ENCODE results near the gene ETNK2. TPM values are rescaled to one million over a fixed set of nuclear protein-coding genes. Genes with fewer than 3 reads are reported as not detected.
A peak's percentile ranks its signal among the peaks of the same experiment; 100 is the strongest.

The ETNK2 gene
- total and polyA plus RNA-seq, 2 experiments from 2014 or later = 7.6 to 26.2 TPM

DNA sequence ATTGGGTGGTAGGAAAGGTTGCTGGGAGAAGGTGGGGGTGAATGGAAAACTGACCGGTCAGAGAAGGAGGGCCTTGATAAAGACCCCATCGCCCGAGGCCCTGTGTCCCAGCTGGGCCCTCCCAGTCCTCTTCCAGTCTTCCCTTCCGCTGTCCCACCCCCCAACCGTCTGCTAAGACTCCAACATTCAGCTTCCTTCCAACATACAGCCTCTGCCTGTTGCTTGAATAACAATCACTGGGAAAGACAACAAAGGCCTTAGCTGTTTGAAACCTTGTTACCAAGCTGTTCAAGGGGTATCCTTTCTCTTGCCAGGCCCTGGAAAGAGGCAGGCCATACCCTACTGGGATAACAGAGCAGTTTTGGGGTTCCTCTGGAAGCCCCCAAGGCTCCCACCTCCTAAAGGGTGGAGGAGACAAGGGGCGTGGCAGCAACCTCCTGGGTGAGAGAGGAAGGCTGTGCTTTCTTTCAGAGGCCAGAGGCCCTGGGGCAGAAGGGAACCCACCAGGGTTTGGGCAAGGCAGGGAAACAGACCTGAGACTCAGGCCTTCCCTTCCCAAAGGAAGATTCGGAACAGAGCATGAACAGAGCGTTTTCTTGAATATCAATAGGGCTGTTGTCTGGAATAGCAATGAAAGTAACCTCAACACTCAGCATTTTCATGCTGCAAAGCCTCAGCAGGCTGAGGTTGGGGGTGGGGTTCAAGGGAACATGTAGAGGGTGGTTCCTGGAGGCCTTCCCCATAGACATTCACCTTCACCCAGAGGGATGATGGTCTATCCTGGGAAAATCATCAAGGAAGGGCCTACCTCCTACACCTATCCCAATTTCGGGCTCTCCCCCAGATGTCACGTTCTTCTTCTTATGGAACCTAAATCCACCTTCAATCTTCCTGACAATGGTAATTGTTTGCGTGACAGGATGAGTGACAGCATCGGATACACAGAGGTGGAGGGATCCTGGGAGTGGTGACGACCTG is 4.1 kb downstream of the ETNK2 start (continued):
- TF ChIP-seq, protein P1, sequence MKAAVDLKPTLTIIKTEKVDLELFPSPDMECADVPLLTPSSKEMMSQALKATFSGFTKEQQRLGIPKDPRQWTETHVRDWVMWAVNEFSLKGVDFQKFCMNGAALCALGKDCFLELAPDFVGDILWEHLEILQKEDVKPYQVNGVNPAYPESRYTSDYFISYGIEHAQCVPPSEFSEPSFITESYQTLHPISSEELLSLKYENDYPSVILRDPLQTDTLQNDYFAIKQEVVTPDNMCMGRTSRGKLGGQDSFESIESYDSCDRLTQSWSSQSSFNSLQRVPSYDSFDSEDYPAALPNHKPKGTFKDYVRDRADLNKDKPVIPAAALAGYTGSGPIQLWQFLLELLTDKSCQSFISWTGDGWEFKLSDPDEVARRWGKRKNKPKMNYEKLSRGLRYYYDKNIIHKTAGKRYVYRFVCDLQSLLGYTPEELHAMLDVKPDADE (IDR thresholded peaks at IDR 0.05) = no peak
- TF ChIP-seq STAT1 (IDR thresholded peaks at IDR 0.05; ENCODE audit: unreplicated experiment) (no peak), CREB1 (CRISPR knock-in tag; IDR thresholded peaks at IDR 0.05; ENCODE audit: low read depth) (no peak)

DNA sequence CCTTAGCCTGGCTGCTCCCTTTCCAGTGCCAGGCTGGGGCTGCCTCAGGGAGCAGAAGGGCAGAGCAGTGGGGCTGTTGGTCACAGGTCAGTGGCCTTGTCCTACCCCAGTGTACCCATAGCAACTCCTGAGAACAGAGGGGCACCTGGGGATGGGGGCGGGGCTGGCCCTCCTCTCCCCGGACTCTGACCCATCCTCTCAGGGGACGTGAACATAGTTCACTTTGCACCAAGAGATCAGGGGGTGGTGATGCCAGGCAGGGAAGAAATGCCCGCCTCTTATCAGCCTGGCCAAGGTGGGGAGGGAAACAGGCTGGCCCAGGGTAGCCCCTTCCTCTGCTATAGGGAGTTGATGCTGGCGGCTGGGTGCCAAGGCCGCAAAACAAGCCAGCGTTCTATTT is 4.9 kb downstream of the ETNK2 start:
- H3K4me3 ChIP-seq = peak overlapping the region; percentile 30; the same call in 1 of the 2 replicates
- H3K27ac ChIP-seq (ENCODE audit: low read depth) = no peak overlapping the region
- no peaks in the 10 kb centered on the region for H3K36me3 ChIP-seq (ENCODE audit: insufficient read depth)
- Mint-ChIP-seq H3K27me3 (ENCODE audit: insufficient read depth, low read depth, poor library complexity) (peaks cover 21% of the 10 kb centered on the region), H3K4me1 (peaks cover 51% of the 10 kb centered on the region), H3K36me3 (ENCODE audit: low read depth) (peaks cover 8% of the 10 kb centered on the region; the same call in 2 of the 3 replicates), H3K27ac (peak overlapping the region; percentile 83), H3K4me3 (peak overlapping the region; percentile 38; the same call in 1 of the 3 replicates), H3K9me3 (no peaks in the 10 kb centered on the region)
- H3K9me2 ChIP-seq (ENCODE audit: insufficient read depth) = no peaks in the 10 kb centered on the region
- DNase-seq (ENCODE audit: low spot score) (no peak), ATAC-seq (no peak; the same call in 2 of the 3 replicates)
- H2AFZ ChIP-seq = no peak overlapping the region
- no peaks in the 10 kb centered on the region for H3K79me2 ChIP-seq (replicated peaks; ENCODE audit: insufficient read depth)
- peaks cover 28% of the 10 kb centered on the region for H3K4me1 ChIP-seq (ENCODE audit: insufficient read depth)
- peak overlapping the region; percentile 70 for H3K4me2 ChIP-seq
- H3K27me3 ChIP-seq (ENCODE audit: insufficient read depth) = peaks cover 8% of the 10 kb centered on the region; the same call in 1 of the 2 replicates
- H3F3A ChIP-seq (replicated peaks; ENCODE audit: low read depth) = no peaks in the 10 kb centered on the region; the same call in 1 of the 2 replicates
- no peaks in the 10 kb centered on the region for H4K20me1 ChIP-seq (replicated peaks; ENCODE audit: insufficient read depth)
- TF ChIP-seq JUNB (IDR thresholded peaks at IDR 0.05; ENCODE audit: unreplicated experiment) (no peak), POLR2AphosphoS5 (IDR thresholded peaks at IDR 0.05; ENCODE audit: low read depth) (no peak), ZNF462 (CRISPR knock-in tag; IDR thresholded peaks at IDR 0.05) (no peak), STAT1 (IDR thresholded peaks at IDR 0.05; ENCODE audit: unreplicated experiment) (no peak), ZNF114 (CRISPR knock-in tag; IDR thresholded peaks at IDR 0.05) (no peak), REST (IDR thresholded peaks at IDR 0.05; ENCODE audit: unreplicated experiment) (no peak), NANOG (IDR thresholded peaks at IDR 0.05; ENCODE audit: borderline replicate concordance) (no peak)
- TF ChIP-seq, protein P2, sequence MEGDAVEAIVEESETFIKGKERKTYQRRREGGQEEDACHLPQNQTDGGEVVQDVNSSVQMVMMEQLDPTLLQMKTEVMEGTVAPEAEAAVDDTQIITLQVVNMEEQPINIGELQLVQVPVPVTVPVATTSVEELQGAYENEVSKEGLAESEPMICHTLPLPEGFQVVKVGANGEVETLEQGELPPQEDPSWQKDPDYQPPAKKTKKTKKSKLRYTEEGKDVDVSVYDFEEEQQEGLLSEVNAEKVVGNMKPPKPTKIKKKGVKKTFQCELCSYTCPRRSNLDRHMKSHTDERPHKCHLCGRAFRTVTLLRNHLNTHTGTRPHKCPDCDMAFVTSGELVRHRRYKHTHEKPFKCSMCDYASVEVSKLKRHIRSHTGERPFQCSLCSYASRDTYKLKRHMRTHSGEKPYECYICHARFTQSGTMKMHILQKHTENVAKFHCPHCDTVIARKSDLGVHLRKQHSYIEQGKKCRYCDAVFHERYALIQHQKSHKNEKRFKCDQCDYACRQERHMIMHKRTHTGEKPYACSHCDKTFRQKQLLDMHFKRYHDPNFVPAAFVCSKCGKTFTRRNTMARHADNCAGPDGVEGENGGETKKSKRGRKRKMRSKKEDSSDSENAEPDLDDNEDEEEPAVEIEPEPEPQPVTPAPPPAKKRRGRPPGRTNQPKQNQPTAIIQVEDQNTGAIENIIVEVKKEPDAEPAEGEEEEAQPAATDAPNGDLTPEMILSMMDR (conservative IDR thresholded peaks at IDR 0.05; ENCODE audit: low read depth in 2 of 2) = no peak
